ENCODE data around the gene IER5L. TPM values are rescaled to one million over a fixed set of nuclear protein-coding genes. Genes with fewer than 3 reads are reported as not detected.
"Not testable (repeated sequence)": the region's sequence is repeated elsewhere in the genome, so short reads cannot be mapped to it uniquely, and the experiment has no call there.

The IER5L gene
- total RNA-seq, 2 experiments from 2014 or later: 1.1 to 1.6 TPM

DNA sequence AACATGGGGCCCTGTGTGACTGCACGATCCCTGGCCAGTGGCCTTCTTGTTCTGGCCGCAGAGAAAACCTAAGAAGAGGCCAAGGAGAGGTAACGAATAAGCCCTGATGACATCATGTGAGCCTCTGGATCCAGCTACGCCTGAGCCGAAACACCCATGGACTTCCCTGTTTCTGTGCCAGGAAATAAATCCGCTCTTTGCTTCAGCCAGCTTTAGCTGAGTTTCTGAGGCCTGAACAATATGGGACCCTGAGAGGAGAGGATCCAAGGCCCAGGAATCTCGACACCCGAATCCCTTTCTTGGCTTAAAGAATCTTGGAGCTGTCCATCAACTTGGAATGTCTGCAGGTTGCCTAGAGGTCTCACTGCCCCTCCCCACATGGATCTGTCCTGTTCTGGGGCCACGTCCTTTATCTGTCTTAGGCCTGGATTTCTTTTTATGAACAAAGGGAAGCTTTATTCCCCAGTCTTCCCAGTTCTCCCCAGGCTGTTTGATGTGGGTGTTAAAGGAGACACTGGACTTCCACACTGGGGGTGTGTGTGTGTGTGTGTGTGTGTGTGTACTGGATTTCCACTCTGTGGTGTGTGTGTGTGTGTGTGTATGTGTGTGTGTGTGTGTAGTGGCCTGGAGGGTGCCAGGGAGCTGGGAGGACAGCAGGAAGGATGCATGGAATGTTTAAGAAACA is 13.7 kb downstream of the IER5L start:
- intact Hi-C loops (cut with micrococcal nuclease): no loop called here
- no peak for DNase-seq
- Mint-ChIP-seq H3K9me3 (no peaks in the 10 kb centered on the region), H3K27ac (no peak overlapping the region), H3K36me3 (ENCODE audit: low read depth) (no peaks in the 10 kb centered on the region), H3K4me3 (no peak overlapping the region), H3K4me1 (ENCODE audit: low read depth) (peaks cover 17% of the 10 kb centered on the region), H3K27me3 (ENCODE audit: low read depth) (no peaks in the 10 kb centered on the region)
- CTCF ChIA-PET: interaction anchor here (0.6 to 5.5 kb wide), 3 partner anchors 9 to 234 kb away, joined by 3 to 29 read pairs (median 3); no protein-coding TSS in a partner anchor

- DNase-seq: no peak
- peaks cover 17% of the 10 kb centered on the region for H3K4me1 Mint-ChIP-seq (ENCODE audit: low read depth)
- H3K4me3 Mint-ChIP-seq: no peak overlapping the region
- no peaks in the 10 kb centered on the region for H3K27me3 Mint-ChIP-seq (ENCODE audit: low read depth)
- intact Hi-C loops (cut with micrococcal nuclease): no loop called here
- CTCF ChIA-PET: interaction anchor here (5.5 kb wide), 1 partner anchor 9 kb away, joined by 29 read pairs; no protein-coding TSS in a partner anchor
- no peak overlapping the region for H3K27ac Mint-ChIP-seq
- no peaks in the 10 kb centered on the region for H3K36me3 Mint-ChIP-seq (ENCODE audit: low read depth)
- no peaks in the 10 kb centered on the region for H3K9me3 Mint-ChIP-seq
Observed at GRCh38 chr9:129163753-129164152, 14.3 kb downstream of the IER5L start.

- H3K9me3 Mint-ChIP-seq; H3K27me3 Mint-ChIP-seq (ENCODE audit: low read depth); H3K4me3 Mint-ChIP-seq; DNase-seq; H3K36me3 Mint-ChIP-seq (ENCODE audit: low read depth); H3K27ac Mint-ChIP-seq; intact Hi-C loops (cut with micrococcal nuclease): not testable (repeated sequence)
- CTCF ChIA-PET: interaction anchor here (1.3 to 5.5 kb wide), 2 partner anchors 10 to 575 kb away, joined by 3 to 29 read pairs; no protein-coding TSS in a partner anchor
- peaks cover 17% of the 10 kb centered on the region for H3K4me1 Mint-ChIP-seq (ENCODE audit: low read depth)
Observed at GRCh38 chr9:129163198-129163670, 14.8 kb downstream of the IER5L start.

DNA sequence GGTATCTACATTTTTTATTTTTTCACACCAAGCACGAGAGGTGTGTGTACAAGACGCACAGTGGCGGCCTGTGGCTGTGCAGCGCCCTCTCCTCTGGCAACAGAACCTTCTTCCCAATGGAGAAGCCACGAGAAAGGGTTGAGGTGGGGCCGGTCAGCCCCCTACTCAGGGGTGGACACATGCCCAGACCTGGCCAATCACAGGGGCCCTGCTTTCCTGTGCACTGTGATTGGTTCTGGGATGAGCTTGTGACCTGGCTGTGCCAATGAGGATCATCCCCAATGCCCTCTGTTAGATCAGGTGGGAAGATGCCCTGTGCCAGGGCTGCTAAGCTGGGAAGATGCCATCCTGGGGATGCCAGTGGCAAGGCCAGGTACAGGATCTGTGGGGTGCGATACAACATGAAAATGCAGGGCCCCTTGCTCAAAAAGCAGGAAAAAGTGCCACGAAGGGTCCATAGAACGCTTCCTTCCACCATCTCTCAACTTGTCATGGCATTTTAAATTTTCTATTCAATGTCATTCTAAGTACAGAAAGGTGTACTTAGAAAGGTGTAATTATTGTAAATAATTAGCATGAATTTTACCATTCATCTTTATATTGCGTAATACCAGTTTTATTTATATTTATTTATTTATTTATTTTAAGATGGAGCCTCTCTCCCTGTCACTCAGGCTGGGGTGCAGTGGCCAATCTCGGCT is 15.4 kb downstream of the IER5L start:
- intact Hi-C loops (cut with micrococcal nuclease): no loop called here
- no peaks in the 10 kb centered on the region for H3K9me3 Mint-ChIP-seq
- CTCF ChIA-PET: interaction anchor here (1.3 to 5.5 kb wide), 2 partner anchors 10 to 575 kb away, joined by 3 to 29 read pairs; no protein-coding TSS in a partner anchor
- H3K27ac Mint-ChIP-seq: no peak overlapping the region
- H3K4me3 Mint-ChIP-seq: no peak overlapping the region
- DNase-seq: no peak
- H3K36me3 Mint-ChIP-seq (ENCODE audit: low read depth): no peaks in the 10 kb centered on the region
- no peaks in the 10 kb centered on the region for H3K27me3 Mint-ChIP-seq (ENCODE audit: low read depth)
- peaks cover 12% of the 10 kb centered on the region for H3K4me1 Mint-ChIP-seq (ENCODE audit: low read depth)

- CTCF ChIA-PET: interaction anchor here (0.5 to 5.5 kb wide), 6 partner anchors 9 to 463 kb away, joined by 3 to 29 read pairs (median 3); no protein-coding TSS in a partner anchor
- Mint-ChIP-seq H3K9me3 (no peaks in the 10 kb centered on the region), H3K27ac (no peak overlapping the region), H3K4me3 (no peak overlapping the region), H3K4me1 (ENCODE audit: low read depth) (peaks cover 2% of the 10 kb centered on the region), H3K36me3 (ENCODE audit: low read depth) (no peaks in the 10 kb centered on the region), H3K27me3 (ENCODE audit: low read depth) (no peaks in the 10 kb centered on the region)
- intact Hi-C loops (cut with micrococcal nuclease): no loop called here
- DNase-seq: no peak
Observed at GRCh38 chr9:129161534-129161837, 16.6 kb downstream of the IER5L start.

GRCh38 chr9:129160712-129161533 is 17.1 kb downstream of the IER5L start:
- no peaks in the 10 kb centered on the region for H3K36me3 Mint-ChIP-seq (ENCODE audit: low read depth)
- H3K27ac Mint-ChIP-seq: no peak overlapping the region
- no peaks in the 10 kb centered on the region for H3K27me3 Mint-ChIP-seq (ENCODE audit: low read depth)
- DNase-seq: no peak
- intact Hi-C loops (cut with micrococcal nuclease): no loop called here
- H3K9me3 Mint-ChIP-seq: no peaks in the 10 kb centered on the region
- no peaks in the 10 kb centered on the region for H3K4me1 Mint-ChIP-seq (ENCODE audit: low read depth)
- H3K4me3 Mint-ChIP-seq: no peak overlapping the region
- CTCF ChIA-PET: interaction anchor here (0.5 to 5.5 kb wide), 6 partner anchors 9 to 463 kb away, joined by 3 to 29 read pairs (median 3); no protein-coding TSS in a partner anchor

DNA sequence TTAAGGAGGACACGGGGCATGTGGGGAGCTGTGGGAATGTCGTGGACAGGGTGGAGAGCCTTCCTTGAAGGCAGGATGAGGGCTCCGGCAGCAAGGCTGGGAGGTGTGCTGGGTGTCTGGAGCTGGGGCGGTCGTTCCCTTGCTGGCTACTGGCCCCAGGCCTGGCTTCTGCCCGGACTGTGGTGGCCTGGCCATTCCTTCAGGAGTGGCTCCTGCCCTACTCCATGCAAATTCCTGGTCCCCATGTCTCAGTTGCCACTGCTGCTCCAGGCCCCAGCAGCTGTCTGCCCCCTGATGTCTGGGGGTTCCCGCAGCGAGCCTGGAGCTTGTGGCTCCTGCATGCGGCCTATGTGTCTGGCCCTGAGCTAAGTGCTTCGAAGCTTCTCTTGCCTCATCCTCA is 21.9 kb downstream of the IER5L start:
- peaks cover 7% of the 10 kb centered on the region for H3K36me3 Mint-ChIP-seq (ENCODE audit: low read depth)
- no peaks in the 10 kb centered on the region for H3K4me1 Mint-ChIP-seq (ENCODE audit: low read depth)
- no peaks in the 10 kb centered on the region for H3K27me3 Mint-ChIP-seq (ENCODE audit: low read depth)
- intact Hi-C loops (cut with micrococcal nuclease): no loop called here
- DNase-seq: no peak
- H3K27ac Mint-ChIP-seq: no peak overlapping the region
- CTCF ChIA-PET: no interaction called here
- no peaks in the 10 kb centered on the region for H3K9me3 Mint-ChIP-seq
- H3K4me3 Mint-ChIP-seq: no peak overlapping the region

GRCh38 chr9:129154866-129155477 is 23.1 kb downstream of the IER5L start:
- H3K4me1 Mint-ChIP-seq (ENCODE audit: low read depth): no peaks in the 10 kb centered on the region
- no peaks in the 10 kb centered on the region for H3K27me3 Mint-ChIP-seq (ENCODE audit: low read depth)
- DNase-seq: no peak
- no peak overlapping the region for H3K27ac Mint-ChIP-seq
- CTCF ChIA-PET: no interaction called here
- H3K36me3 Mint-ChIP-seq (ENCODE audit: low read depth): peaks cover 7% of the 10 kb centered on the region
- intact Hi-C loops (cut with micrococcal nuclease): no loop called here
- H3K4me3 Mint-ChIP-seq: no peak overlapping the region
- no peaks in the 10 kb centered on the region for H3K9me3 Mint-ChIP-seq

- Mint-ChIP-seq H3K9me3 (no peaks in the 10 kb centered on the region), H3K4me3 (no peak overlapping the region), H3K27ac (no peak overlapping the region), H3K36me3 (ENCODE audit: low read depth) (peaks cover 8% of the 10 kb centered on the region), H3K27me3 (ENCODE audit: low read depth) (no peaks in the 10 kb centered on the region), H3K4me1 (ENCODE audit: low read depth) (no peaks in the 10 kb centered on the region)
- CTCF ChIA-PET: interaction anchor here (0.5 to 1.8 kb wide), 5 partner anchors 8 to 158 kb away, joined by 3 to 10 read pairs (median 4); no protein-coding TSS in a partner anchor
- intact Hi-C loops (cut with micrococcal nuclease): no loop called here
- DNase-seq: no peak
Observed at GRCh38 chr9:129151469-129151868, 26.6 kb downstream of the IER5L start.

DNA sequence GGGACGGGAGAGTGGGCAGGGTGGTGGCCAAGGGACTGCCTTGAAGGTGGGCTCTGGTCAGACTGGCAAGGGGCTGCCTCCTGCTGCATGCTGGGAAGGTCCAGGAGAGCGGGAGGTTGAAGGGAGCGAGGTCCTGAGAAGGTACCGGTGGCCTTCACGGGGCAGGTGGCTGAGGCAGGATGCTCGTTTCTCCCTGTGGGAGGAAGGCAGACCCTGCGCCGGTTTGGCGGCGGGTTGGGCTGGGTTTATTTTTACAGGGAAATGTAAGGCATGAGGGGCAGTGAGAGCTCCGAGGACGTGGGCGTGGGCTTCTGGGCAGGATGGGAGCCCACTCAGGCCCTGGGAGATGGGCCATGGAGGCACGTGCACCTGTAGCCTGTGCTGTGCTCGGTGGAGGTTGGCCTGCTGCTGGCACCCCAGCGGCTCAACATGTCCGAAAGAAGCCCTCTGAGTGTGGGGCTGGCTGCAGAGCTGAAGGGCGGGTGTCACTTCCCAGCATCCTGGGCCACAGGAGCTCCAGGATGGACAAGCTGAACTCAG is 27.3 kb downstream of the IER5L start:
- CTCF ChIA-PET: interaction anchor here (1.0 kb wide), 1 partner anchor 8 kb away, joined by 5 read pairs; no protein-coding TSS in a partner anchor
- no peaks in the 10 kb centered on the region for H3K4me1 Mint-ChIP-seq (ENCODE audit: low read depth)
- H3K4me3 Mint-ChIP-seq: no peak overlapping the region
- no peak overlapping the region for H3K27ac Mint-ChIP-seq
- no peaks in the 10 kb centered on the region for H3K9me3 Mint-ChIP-seq
- H3K27me3 Mint-ChIP-seq (ENCODE audit: low read depth): no peaks in the 10 kb centered on the region
- peaks cover 10% of the 10 kb centered on the region for H3K36me3 Mint-ChIP-seq (ENCODE audit: low read depth)
- no peak for DNase-seq
- intact Hi-C loops (cut with micrococcal nuclease): no loop called here

- Mint-ChIP-seq H3K27ac (no peak overlapping the region), H3K4me1 (ENCODE audit: low read depth) (no peaks in the 10 kb centered on the region), H3K9me3 (no peaks in the 10 kb centered on the region), H3K27me3 (ENCODE audit: low read depth) (no peaks in the 10 kb centered on the region), H3K36me3 (ENCODE audit: low read depth) (peaks cover 9% of the 10 kb centered on the region), H3K4me3 (no peak overlapping the region)
- intact Hi-C loops (cut with micrococcal nuclease): no loop called here
- no peak for DNase-seq
- CTCF ChIA-PET: no interaction called here
Observed at GRCh38 chr9:129150122-129150521, 27.9 kb downstream of the IER5L start.
